Measurements from ENCODE around the gene ZDHHC17.

- TF ChIP-seq, protein P1, sequence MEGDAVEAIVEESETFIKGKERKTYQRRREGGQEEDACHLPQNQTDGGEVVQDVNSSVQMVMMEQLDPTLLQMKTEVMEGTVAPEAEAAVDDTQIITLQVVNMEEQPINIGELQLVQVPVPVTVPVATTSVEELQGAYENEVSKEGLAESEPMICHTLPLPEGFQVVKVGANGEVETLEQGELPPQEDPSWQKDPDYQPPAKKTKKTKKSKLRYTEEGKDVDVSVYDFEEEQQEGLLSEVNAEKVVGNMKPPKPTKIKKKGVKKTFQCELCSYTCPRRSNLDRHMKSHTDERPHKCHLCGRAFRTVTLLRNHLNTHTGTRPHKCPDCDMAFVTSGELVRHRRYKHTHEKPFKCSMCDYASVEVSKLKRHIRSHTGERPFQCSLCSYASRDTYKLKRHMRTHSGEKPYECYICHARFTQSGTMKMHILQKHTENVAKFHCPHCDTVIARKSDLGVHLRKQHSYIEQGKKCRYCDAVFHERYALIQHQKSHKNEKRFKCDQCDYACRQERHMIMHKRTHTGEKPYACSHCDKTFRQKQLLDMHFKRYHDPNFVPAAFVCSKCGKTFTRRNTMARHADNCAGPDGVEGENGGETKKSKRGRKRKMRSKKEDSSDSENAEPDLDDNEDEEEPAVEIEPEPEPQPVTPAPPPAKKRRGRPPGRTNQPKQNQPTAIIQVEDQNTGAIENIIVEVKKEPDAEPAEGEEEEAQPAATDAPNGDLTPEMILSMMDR (IDR thresholded peaks at IDR 0.05; ENCODE audit: low read depth, low read length), result no peak
- TF ChIP-seq POLR2A (IDR thresholded peaks at IDR 0.05; ENCODE audit: extremely low read depth, insufficient read length) (no peak), MYC (IDR thresholded peaks at IDR 0.05; ENCODE audit: low read depth, low read length) (no peak)
- TF ChIP-seq, protein P2, sequence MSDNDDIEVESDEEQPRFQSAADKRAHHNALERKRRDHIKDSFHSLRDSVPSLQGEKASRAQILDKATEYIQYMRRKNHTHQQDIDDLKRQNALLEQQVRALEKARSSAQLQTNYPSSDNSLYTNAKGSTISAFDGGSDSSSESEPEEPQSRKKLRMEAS (IDR thresholded peaks at IDR 0.05; ENCODE audit: low read depth, low read length), result no peak
These were observed 72.7 kb downstream of the ZDHHC17 start for GRCh38 chr12:76836633-76837032.
